Chondrocyte (in vitro differentiated cells): Measurements from ENCODE around the gene FNBP1. TPM values are rescaled to one million over a fixed set of nuclear protein-coding genes. Genes with fewer than 3 reads are reported as not detected.

Source experiments
- DNase-seq: peaks from one replicate; pipeline ENCODE4 v3.0.0; 2021; ENCODE audit warnings: mixed read lengths, low spot score
- H3K27ac Mint-ChIP-seq: one replicate; pipeline ENCODE4 v1.8.0; 2021; ENCODE audit warnings: mild to moderate bottlenecking, moderate library complexity, mixed read lengths; ENCODE audit not compliant: unreplicated experiment
- H3K27me3 Mint-ChIP-seq: 2 replicates; pipeline ENCODE4 v1.8.0; 2021; ENCODE audit warnings: low read depth, mixed read lengths
- H3K36me3 Mint-ChIP-seq: 2 replicates; pipeline ENCODE4 v1.8.0; 2021; ENCODE audit warnings: low read depth, mixed read lengths
- H3K4me1 Mint-ChIP-seq: 2 replicates; pipeline ENCODE4 v1.8.0; 2021; ENCODE audit warnings: low read depth, mild to moderate bottlenecking, mixed read lengths
- H3K4me3 Mint-ChIP-seq: one replicate; pipeline ENCODE4 v1.8.0; 2021; ENCODE audit warnings: mild to moderate bottlenecking, moderate library complexity, mixed read lengths; ENCODE audit not compliant: unreplicated experiment
- H3K9me3 Mint-ChIP-seq: 2 replicates; pipeline ENCODE4 v1.8.0; 2021; ENCODE audit warnings: low read depth, mixed read lengths
- total RNA-seq: library from RNA; stranded (reverse); gene quantifications from 3 replicates; pipeline ENCODE4 v1.2.1, GENCODE V29; 2021
- TF ChIP-seq, protein P1 (sequence below): fragments of 200-600 bp; sonication (generic); IDR thresholded peaks from 2 replicates; pipeline ENCODE4 v1.5.0; 2021; ENCODE audit warnings: antibody characterized with exemption, mild to moderate bottlenecking, moderate library complexity

The FNBP1 gene
- total RNA-seq, 1 donor from 2014 or later: 61.2 TPM

DNA sequence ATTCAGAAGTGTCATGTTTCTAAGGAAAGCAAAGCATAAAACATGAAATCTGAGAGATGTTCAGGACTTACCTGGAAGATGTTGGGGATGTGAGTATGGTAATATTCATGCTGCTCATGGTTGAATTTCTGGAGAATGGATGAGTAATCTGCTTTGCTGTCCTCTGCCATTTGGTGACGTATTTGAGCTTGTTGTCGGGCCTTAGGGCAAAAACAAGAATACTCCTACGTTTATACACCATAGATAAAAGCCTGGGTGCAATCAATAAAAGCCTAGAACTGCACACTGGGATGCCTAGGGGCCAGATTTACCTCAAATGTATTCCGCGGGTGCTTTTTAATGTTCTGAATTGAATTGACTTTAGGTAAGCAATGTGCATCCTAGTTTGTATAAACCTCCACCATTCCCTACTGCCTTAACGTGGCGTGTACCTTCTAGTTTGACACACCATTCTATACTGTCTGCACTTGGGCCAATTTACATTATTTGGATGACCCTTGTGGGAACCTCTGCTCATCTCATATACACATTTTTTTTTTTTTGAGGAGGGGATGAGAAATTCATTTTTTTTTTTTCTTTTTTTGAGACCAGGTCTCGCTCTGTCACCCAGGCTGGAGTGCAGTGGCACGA is 113.4 kb downstream of the FNBP1 start:
- H3K36me3 Mint-ChIP-seq: peaks cover 13% of the 10 kb centered on the region
- H3K9me3 Mint-ChIP-seq: no peaks in the 10 kb centered on the region
- peaks cover 31% of the 10 kb centered on the region for H3K4me1 Mint-ChIP-seq
- TF ChIP-seq, protein P1, sequence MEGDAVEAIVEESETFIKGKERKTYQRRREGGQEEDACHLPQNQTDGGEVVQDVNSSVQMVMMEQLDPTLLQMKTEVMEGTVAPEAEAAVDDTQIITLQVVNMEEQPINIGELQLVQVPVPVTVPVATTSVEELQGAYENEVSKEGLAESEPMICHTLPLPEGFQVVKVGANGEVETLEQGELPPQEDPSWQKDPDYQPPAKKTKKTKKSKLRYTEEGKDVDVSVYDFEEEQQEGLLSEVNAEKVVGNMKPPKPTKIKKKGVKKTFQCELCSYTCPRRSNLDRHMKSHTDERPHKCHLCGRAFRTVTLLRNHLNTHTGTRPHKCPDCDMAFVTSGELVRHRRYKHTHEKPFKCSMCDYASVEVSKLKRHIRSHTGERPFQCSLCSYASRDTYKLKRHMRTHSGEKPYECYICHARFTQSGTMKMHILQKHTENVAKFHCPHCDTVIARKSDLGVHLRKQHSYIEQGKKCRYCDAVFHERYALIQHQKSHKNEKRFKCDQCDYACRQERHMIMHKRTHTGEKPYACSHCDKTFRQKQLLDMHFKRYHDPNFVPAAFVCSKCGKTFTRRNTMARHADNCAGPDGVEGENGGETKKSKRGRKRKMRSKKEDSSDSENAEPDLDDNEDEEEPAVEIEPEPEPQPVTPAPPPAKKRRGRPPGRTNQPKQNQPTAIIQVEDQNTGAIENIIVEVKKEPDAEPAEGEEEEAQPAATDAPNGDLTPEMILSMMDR: no peak
- H3K4me3 Mint-ChIP-seq: no peak overlapping the region
- no peak for DNase-seq
- no peaks in the 10 kb centered on the region for H3K27me3 Mint-ChIP-seq
- H3K27ac Mint-ChIP-seq: no peak overlapping the region

DNA sequence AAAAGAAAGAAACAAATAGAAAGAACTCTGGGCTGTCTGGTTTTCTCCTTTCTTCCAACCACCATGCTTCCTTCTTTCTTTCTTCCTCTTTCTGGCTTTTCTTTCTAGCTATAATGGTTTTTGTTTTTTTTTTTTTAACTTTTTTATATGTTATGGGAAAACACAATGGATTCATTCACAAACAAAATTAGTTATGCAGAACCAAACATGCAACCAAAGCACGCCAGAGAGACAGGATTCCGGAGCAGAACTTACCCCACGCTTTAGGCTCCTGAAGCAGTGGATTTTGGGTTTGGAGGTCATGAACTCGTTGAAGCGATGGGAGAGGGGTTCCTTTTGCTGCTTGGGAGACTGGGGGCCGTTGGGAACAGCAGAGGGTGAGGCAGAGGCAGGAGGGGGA is 119.4 kb downstream of the FNBP1 start:
- H3K27me3 Mint-ChIP-seq: no peaks in the 10 kb centered on the region
- H3K4me3 Mint-ChIP-seq: no peak overlapping the region
- H3K27ac Mint-ChIP-seq: no peak overlapping the region
- no peak for DNase-seq
- H3K36me3 Mint-ChIP-seq: peaks cover 23% of the 10 kb centered on the region
- H3K4me1 Mint-ChIP-seq: no peaks in the 10 kb centered on the region
- TF ChIP-seq, protein P1: no peak
- H3K9me3 Mint-ChIP-seq: no peaks in the 10 kb centered on the region

DNA sequence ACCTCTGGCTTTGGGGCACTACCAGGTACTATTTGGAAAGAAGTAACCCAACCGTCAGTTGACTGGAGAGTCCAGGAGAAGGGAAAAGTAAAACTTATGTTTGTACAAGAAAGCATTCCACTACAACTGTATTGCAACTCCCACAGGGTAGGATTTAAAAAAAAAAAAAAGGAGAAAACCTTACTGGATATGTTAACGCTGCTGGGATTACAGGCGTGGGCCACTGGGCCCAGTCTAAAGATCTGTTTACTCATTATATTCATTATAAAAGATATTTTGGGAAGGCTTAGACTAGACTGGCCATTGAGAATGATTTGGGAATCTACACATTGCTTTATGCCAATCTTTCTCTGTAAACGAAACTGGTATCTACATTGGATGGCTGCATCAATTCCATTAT is 121.1 kb downstream of the FNBP1 start:
- peaks cover 19% of the 10 kb centered on the region for H3K36me3 Mint-ChIP-seq
- H3K9me3 Mint-ChIP-seq: no peaks in the 10 kb centered on the region
- TF ChIP-seq, protein P1: no peak
- DNase-seq: no peak
- no peaks in the 10 kb centered on the region for H3K4me1 Mint-ChIP-seq
- no peak overlapping the region for H3K4me3 Mint-ChIP-seq
- H3K27ac Mint-ChIP-seq: no peak overlapping the region
- no peaks in the 10 kb centered on the region for H3K27me3 Mint-ChIP-seq

DNA sequence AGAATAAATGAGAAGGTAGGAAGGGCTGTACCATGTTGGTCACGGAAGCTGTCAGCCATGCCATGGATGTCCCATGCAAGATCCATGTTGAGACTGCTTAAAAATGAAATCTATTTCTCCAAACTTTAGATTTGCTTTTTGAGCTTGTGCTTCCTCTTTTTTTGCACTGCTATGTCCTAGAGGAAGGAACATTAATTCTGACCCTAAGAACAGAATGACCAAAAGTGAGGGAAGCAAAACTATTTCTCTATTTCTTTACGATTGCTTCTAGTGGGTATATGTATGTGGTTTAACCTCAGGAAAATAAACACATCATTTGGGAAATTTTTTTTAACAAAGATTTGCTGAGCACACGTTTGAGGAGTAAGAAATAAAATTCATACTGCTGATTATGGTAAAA is 123.1 kb downstream of the FNBP1 start:
- TF ChIP-seq, protein P1: no peak
- Mint-ChIP-seq H3K27ac (no peak overlapping the region), H3K36me3 (peaks cover 15% of the 10 kb centered on the region), H3K4me3 (no peak overlapping the region), H3K4me1 (no peaks in the 10 kb centered on the region), H3K9me3 (no peaks in the 10 kb centered on the region), H3K27me3 (no peaks in the 10 kb centered on the region)
- no peak for DNase-seq

DNA sequence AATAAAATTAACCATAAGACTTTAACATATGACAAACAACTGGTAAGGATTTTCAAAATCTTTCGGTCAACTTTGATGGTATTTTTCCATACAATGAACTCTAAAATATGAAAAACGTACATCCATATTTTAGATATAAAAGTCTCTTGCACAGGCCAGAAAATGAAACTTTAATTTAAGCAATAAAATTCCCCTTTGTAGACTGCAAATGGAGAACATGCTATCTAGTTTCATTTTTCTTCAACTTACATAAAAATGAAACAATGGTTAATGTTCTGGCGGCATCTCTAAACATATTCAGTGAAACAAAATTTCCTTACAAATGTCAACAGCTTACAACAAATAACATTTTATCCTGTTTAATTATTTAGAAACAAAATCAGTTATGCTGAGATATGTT is 123.7 kb downstream of the FNBP1 start:
- no peaks in the 10 kb centered on the region for H3K4me1 Mint-ChIP-seq
- no peak for DNase-seq
- H3K27me3 Mint-ChIP-seq: no peaks in the 10 kb centered on the region
- H3K9me3 Mint-ChIP-seq: no peaks in the 10 kb centered on the region
- H3K27ac Mint-ChIP-seq: no peak overlapping the region
- H3K36me3 Mint-ChIP-seq: peaks cover 11% of the 10 kb centered on the region
- TF ChIP-seq, protein P1: no peak
- H3K4me3 Mint-ChIP-seq: no peak overlapping the region
